NOMO-1 (cell line): ENCODE measurements around the gene PBX2.

Experiments used
- DNase-seq, 2 experiments: peaks; one replicate each; lab custom pipeline; 2025; ENCODE audit not compliant: unreplicated experiment in 2 of 2; lab: John Stamatoyannopoulos, UW

Gene PBX2

GRCh38 chr6:32175322-32175710 lies 14.7 kb downstream of the PBX2 start:
- DNase-seq, result no peak

GRCh38 chr6:32174416-32174815 lies 15.6 kb downstream of the PBX2 start:
- no peak for DNase-seq

GRCh38 chr6:32173051-32173727 lies 16.8 kb downstream of the PBX2 start:
- no peak for DNase-seq

GRCh38 chr6:32171234-32171633 lies 18.8 kb downstream of the PBX2 start:
- DNase-seq, result no peak

- no peak for DNase-seq
Measured at GRCh38 chr6:32170294-32170693, 19.7 kb downstream of the PBX2 start.

- DNase-seq, result no peak
Measured at GRCh38 chr6:32168807-32169591, 21.0 kb downstream of the PBX2 start.

GRCh38 chr6:32168350-32168749 lies 21.7 kb downstream of the PBX2 start:
- no peak for DNase-seq

GRCh38 chr6:32167761-32168262 lies 22.2 kb downstream of the PBX2 start:
- DNase-seq, result no peak

- no peak for DNase-seq
Measured at GRCh38 chr6:32167154-32167760, 22.7 kb downstream of the PBX2 start.

- no peak for DNase-seq
Measured at GRCh38 chr6:32166411-32167061, 23.5 kb downstream of the PBX2 start.

- no peak for DNase-seq
Measured at GRCh38 chr6:32164295-32164694, 25.7 kb downstream of the PBX2 start, which contains the start of gene EGFL8. EGFL8 (plus strand) TSS chr6:32164595; CDS start chr6:32166166, 1,571 bp downstream.

GRCh38 chr6:32163559-32164258 lies 26.3 kb downstream of the PBX2 start:
- no peak for DNase-seq

- no peak for DNase-seq
Measured at GRCh38 chr6:32158052-32158451, 31.9 kb downstream of the PBX2 start.

GRCh38 chr6:32156891-32157290 lies 33.1 kb downstream of the PBX2 start:
- no peak for DNase-seq

- peak; percentile 49 to 60 for DNase-seq
Measured at GRCh38 chr6:32154514-32155161, 35.4 kb downstream of the PBX2 start.

- DNase-seq, result peak; percentile 64 to 80
Measured at GRCh38 chr6:32153564-32154513, 36.2 kb downstream of the PBX2 start, which contains the start of gene PPT2. PPT2 (plus strand) TSS chr6:32154141; CDS start chr6:32154595, 454 bp downstream.

GRCh38 chr6:32152769-32153563 lies 37.0 kb downstream of the PBX2 start:
- DNase-seq, result no peak
